Right lobe of liver (tissue), 4 donors: ENCODE results near the gene SIK1.

Experiments
- CTCF ChIP-seq, 4 donors: fragments of 200-600 bp in 3 of 4; fragments of 450-650 bp in 1 of 4; IDR thresholded peaks; one replicate each; pipeline versions ENCODE4 v1.5.1 to v1.8.0; 2016 to 2022; ENCODE audit warnings: antibody characterized with exemption in 4 of 4, mild to moderate bottlenecking in 2 of 4
- POLR2A ChIP-seq: fragments of 450-650 bp; IDR thresholded peaks from one replicate; pipeline ENCODE4 v1.6.1; 2017; ENCODE audit warnings: antibody characterized with exemption, mild to moderate bottlenecking
- donor health status: DM: no; HTN: no; CAD: no.
- donor health status: DM: no; HTN: no; CAD: no.
- donor health status: DM: no; HTN: yes; CAD: no.

- TF ChIP-seq CTCF (IDR thresholded peaks at IDR 0.05) (no peak), POLR2A (no peak)
These were observed 57.8 kb downstream of the SIK1 start for GRCh38 chr21:43369124-43369523.
